GM21526 (cell line): ENCODE measurements around the gene SLC24A2.
"Not testable (repeated sequence)": the region's sequence is repeated elsewhere in the genome, so short reads cannot be mapped to it uniquely, and the experiment has no call there.

Experiments
- ATAC-seq: cut with Tn5 transposase; IDR thresholded peaks from one replicate; pipeline ENCODE4 v1.9.1; 2021; ENCODE audit warnings: moderate library complexity; ENCODE audit not compliant: unreplicated experiment, low FRiP score

Gene SLC24A2

DNA sequence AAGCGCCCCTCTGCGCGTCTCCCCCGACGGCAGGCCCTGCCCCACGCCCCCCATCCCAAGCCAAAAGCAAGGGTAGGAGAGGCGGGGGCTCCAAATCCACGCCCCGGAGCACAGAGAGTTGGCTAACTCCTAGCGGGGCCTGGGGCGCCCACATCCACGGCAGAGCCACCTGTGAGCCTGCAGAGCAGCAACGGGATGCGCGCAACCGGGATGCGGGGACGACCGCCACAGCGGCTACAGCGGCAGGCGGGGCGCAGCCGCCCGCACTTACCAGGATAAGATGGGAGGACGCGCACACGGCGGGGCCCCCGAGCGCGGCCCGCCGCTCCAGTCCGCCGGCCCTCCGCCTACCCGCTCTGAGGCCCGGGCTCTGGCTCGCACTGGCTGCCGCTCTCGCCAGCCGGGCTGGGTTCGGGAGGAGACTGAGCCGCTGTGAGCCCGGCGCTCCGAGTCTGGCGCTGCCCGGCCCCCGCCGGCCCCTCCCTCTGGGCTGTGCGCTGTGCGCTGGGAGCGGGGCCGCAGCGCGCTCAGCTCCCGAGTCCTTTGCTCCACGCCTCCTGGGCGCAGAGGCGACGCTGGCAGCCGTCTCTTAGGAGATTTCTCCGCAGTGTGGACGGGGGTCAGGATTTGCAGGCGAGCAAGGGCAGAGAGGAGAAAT, at the start of gene SLC24A2:
Gene SLC24A2 (minus strand): TSS at position 424 of the 658 bp plus-strand sequence.
- no peak for ATAC-seq

DNA sequence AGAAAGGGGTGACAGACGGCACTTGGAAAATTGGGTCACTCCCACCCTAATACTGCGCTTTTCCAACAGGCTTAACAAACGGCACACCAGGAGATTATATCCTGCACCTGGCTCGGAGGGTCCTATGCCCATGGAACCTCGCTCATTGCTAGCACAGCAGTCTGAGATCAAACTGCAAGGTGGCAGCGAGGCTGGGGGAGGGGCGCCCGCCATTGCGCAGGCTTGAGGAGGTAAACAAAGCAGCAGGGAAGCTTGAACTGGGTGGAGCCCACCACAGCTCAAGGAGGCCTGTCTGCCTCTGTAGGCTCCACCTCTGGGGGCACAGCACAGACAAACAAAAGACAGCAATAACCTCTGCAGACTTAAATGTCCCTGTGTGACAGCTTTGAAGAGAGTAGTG, 44.5 kb upstream of the SLC24A2 start:
- ATAC-seq = not testable (repeated sequence)

DNA sequence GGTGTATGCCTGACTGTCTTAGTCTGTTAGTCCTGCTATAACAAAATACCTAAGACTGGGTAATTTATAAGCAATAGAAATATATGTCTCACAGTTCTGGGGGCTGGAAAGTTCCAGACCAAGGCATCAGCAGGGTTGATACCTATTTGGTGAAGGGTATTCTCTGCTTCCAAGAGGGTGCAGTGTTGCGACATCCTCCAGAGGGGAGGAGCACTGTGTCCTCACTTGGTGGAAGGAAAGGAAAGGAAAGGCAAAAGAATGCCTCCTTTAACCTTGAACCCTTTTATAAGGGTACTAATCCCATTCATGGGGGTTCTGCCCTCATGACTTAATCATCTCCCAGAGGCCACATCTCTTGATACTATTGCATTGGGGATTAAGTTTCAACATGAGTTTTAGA, 42.0 kb upstream of the SLC24A2 start:
- ATAC-seq = no peak

DNA sequence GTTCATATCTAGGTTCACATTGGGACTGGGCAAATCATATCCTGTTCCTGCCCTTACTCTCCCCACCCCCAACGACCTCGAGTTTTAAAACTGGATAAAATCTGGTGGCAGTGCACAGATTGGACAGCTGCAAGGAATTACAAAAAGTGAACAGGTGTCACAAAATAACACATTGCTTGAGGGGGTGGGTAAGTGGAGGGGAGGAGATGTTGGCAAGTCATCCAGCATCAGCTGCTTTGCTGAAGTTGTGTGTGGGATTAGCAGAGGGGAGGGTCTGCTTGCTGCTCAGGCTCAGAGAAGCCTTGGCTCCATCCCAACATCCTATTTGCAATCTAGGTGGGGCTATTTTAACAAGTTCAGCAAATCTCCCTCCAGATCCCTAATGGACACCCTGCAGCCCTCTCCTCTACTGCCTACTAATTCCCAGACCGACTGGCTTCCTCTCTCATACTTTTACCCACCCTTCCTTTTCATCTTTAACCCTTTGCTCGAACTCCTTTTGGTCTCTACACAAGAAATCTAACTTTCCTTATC, 39.8 kb upstream of the SLC24A2 start:
- no peak for ATAC-seq

DNA sequence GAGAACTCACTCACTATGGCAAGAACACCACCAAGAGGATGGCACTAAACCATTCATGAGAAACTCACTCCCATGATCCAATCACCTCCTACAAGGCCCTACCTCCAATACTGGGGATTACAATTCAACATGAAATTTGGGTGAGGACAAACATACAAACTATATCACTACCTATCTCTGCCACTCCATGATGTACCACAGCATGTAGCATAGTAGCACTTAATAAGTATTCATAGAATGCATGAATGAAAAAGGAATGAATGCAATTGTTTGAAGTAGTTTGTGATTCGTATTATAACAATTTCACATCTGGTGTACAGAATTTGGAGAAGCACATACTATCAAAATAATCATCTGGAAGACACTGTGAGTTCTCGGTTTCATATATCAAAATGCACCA, 27.9 kb upstream of the SLC24A2 start:
- no peak for ATAC-seq

DNA sequence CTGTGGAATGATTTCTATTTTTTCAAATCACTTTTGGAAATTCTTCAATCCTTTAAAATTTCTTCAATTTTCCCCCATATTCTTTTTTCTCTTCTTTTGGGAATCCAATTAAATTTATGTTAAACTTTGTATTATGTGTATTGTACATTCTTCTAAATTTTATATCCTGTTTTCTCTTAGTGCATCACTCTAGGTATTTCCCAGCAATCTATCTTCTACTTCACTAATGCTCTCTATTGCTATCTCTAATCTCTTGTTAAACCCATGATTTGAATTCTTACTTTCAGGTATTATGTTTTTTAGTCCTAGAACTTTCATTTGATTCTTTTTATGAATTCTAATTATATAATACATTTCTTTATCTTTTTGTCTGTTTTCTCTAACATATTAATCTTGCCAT, 23.4 kb upstream of the SLC24A2 start:
- ATAC-seq = no peak

DNA sequence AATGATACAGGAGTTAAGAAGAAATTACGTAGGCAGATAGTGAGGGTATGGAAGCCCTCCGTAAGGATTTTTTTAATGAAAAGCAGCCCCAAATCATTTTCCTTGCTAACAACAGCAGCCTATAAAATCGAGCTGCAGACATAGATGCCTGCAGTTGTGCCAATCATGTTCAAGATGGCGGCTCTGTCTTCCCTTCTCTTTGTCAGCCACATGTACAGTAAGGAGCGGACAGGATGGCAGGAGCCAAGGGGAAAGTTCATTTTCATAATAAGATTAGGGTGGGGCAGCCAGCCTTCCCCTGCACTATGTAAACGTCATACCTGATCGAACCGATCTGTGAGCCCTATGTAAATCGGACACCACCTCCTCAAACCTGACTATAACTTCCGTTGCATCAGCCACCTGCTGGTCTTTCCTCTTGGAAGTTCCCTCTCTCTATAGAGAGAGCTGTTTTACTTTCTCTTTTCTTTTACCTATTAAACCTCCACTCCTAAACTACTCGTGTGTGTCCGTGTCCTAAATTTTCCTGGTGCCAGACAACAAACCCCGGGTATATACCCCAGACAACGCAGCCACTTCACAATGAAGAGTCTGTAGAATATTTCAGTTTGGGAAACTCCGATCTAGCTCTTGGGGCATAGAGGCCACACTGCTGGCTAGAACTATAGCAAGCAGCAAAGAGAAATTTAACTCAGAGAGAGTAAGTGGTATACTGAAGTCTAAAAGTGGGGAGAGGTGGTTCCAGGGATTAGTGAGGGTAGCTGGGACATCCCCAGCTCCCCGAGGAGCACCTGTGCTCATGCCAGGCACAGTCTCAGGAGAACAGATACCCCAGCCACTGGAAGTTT, 20.8 kb upstream of the SLC24A2 start:
- no peak for ATAC-seq

DNA sequence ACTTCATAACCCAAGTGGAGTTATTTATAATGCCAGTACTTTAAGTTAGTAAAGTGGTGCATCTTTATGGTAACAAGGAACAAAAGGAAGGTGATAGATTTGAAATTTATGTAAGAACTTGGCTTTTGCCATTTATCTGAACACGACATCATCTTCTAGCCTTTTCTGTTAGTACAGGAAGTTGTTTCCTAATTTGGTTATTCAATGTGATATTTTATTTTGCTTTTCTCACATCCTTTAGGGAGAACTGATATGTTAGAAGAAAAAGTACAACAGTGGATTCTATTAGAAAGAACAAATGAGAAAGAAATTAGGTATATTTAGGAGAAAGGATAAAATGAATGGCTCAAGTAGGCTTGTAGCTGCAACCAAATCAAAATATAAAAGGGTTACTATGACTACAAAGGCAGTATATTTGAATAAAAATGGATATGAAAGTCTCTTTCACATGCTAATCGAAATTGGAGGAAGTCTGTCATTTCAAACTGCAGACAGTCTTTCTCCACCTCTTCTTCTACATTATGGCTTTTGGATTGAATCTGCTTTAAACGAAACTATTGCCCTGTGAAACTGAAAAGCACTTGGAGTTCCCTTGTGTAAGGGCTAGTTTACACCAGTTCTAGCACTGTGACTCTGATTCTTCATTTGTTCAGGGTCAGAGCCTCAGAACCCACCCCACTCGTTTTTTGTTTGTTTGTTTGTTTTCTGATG, 18.5 kb upstream of the SLC24A2 start:
- ATAC-seq = no peak

DNA sequence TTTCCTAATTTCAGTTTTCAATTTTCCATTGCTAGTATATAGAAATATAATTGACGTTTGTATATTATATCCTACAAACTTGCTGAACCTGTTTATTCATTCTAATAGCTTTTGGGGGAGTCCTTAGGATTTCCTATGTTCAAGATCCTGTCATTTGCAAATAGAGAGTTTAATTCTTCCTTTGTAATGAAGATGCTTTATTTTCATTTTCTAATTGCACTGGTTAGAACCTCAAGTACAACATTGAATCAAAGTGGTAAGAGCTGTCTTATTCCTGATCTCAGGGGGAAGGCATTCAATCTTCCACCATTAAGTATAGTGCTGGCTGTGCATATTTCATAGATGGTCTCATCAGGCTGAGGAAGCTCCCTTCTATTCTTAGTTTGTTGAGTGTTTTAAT, 15.6 kb upstream of the SLC24A2 start:
- ATAC-seq = no peak

DNA sequence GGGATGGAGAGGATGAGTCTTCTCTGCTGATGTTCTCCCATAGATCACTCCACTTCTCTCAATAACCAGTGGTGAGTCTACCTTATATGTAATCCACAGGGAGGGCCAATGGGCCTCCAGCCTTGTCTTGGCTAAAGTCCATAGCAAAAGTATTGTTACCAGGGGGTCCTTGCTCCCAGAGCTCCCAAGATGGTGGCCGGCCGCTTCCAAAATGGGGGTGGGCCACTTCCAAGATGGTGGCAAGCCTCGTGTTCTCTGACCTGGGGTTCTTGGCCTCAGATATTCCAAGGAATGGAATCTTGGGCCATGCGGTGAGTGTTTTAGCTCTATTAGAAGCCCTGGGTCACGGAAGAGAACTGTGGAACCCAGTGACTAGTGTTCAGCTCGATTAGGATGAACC, 12.0 kb upstream of the SLC24A2 start:
- no peak for ATAC-seq

DNA sequence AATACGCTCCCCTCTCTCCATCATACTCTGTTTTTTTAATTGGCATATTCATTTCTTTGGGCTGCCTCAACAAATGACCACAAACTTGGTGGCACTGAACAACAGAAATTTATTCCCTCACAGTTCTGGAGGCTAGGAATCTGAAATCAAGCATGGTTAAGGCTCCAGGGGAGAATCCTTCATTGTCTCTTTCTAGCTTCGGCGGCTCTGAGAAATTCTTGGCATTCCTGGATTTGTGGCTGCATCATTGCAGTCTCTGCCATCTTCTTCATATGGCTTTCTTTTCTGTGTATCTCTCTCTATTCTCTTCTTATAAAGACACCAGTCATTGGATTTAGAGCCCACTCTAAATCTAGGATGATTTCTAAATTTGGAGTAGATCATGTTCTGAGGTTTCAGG, 10.9 kb upstream of the SLC24A2 start:
- ATAC-seq = no peak

DNA sequence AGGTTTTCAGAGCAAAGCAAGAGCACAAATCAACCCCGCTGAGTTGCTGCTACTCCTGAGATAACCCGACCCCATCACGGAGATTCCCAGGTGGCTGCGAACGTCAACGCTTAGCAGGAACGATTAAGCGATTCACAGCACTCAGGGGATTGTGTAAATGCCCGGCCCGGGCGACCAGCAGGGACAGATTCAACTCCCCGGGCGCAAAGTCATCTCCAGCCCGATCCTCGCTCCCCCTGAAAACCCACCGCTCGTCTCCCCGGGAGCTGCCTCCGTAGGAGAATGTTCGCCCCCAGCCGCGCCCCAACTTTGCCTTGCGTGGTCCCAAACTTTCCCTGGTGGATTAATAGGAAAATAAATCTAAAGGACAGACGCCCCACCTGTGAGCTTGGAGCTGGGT, 685 bp downstream of the SLC24A2 start:
- ATAC-seq = no peak

DNA sequence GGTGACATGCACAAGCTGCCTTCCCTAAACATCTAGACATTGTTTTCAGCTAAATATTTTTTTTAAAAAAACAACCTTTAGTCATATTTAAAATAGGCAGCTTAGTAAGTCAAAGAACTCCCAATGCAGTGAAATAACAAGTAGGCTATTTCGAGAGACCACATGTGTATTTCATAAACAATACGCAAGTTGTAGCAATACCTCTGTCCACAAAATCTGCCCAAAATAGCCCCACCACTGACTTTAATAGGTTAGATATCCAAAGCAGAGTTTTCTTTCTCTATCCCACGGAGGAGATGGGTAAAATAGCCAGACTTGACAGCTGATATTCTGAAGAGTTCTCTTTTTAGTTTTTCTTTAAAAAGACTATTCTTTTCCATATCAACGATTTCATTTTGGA, 1.2 kb downstream of the SLC24A2 start:
- ATAC-seq = no peak

DNA sequence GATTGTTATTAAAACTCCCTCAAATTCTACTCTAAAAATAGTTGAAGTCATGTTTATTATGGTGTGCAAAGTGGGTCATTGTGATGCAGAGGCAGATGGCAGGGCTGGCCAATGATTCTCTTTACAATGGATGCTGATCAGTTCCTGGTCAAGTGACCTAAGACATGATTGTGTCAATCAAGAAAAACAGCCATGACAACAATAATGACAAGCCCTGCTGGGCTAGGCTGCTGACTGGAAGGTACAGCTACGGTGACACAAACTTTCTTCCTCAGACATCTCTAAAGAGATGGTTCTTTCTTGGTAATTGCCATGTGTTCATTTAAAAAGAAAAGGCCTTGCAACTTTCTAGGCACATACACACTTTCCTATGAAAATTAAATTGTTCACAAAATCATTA, 3.6 kb downstream of the SLC24A2 start:
- no peak for ATAC-seq

DNA sequence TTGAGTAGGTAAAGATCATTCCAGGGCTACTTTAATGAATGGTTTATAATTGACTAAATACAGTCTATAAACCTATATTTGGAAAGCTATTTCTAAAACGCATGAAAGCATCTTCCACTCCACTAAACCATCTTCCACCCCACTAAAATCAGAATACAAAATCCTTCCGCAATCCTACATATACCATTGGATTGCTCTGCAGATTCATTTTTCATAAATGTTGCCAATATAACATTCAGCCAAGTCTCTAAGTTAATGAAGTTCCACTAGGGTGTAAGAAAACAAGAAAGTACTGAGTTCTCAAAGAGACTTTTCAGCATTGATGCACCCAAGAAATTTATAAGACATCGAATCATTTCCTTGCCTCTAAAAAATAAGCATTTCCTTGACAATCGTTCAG, 4.7 kb downstream of the SLC24A2 start:
- no peak for ATAC-seq

DNA sequence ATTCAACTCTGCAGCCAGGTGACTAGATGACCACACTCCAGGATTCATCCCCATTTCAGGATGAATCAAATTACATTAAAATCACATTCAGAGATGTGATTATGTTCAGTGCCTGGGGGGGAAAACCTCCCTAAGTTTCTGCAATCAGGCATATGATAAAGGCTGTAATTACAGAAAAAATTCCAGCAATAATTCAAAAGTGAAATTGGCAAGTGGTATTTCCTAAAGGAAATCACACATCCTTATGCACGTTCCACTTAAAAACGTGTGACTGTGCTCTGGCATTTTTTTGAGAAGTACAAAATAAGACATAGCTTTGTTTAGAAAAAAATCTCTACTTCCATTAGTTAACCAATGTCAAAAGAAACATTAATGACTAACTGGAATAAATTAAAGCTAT, 5.3 kb downstream of the SLC24A2 start:
- ATAC-seq = no peak

DNA sequence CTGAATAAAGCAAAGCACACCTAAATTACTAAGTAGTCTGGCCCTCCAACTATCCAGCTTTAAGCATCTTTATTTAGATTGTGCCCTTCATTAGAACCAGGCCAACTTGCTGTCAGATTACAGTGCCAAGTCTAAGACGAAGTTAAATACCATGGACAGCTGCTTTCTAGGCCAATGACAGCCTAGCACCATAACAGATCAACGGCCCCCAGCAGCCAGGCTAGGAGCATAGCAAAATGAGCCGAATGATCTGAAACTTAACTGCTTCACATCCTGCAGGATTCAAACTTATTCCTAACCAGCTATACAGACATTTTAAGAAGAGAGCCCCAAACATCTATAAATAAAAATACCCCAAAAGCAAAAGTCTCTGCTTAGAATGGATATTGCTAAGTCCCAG, 6.8 kb downstream of the SLC24A2 start:
- ATAC-seq = no peak

DNA sequence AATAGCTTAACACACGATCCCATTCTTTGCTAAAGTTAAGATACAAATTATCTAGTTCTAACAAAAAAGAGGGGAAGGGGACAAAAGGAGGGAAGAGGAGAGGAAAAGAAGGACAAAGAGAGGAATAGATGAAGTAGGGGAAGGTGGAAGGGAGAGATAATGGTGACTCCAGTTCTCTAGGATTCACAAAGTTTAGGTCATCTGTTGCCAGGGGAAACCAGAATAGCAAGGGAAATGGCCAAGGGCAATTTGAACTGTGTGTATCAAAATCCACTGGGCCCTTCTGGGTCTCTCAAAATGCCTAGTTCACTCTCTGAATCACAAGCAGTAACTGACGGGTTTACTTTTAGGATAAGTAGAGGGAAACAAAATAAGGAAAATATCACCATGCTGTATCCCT, 7.6 kb downstream of the SLC24A2 start:
- ATAC-seq = no peak

DNA sequence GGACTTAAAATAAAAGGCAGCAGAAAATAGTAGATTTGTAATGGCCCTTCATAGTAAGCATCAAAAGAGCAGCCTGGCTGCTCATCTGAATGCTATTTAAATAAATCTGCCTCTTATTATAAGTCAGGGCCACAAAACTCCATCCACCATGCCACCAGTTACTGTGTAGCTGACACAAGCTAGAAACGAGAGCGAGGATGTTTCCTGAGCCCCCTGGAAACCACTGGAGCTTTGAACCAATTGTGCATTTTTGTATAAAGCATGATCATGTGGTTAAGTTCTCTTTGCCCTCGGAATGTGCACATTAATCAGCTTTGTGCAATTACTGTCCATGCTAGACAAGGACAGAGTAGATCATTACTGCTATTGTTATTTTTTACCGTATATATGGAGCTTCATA, 17.4 kb downstream of the SLC24A2 start:
- no peak for ATAC-seq

DNA sequence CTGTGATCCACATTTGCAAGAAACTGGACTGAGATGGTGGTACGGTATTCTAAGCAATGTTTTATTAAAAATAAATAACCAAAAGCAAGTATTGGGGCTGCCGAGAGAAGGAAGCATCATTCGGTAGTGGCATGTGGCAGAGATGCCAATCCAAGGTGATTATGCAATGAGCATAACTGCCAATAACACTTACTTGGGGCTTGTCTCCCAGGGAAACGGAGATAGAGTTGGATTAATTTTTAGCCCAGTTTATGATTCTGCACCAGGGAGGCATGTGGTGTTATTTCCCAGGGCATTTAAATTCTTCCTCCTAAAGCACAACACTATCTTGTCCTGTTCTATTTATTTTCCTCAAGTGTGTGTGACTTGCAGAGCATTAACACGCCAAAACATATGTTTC, 17.9 kb downstream of the SLC24A2 start:
- ATAC-seq = no peak

DNA sequence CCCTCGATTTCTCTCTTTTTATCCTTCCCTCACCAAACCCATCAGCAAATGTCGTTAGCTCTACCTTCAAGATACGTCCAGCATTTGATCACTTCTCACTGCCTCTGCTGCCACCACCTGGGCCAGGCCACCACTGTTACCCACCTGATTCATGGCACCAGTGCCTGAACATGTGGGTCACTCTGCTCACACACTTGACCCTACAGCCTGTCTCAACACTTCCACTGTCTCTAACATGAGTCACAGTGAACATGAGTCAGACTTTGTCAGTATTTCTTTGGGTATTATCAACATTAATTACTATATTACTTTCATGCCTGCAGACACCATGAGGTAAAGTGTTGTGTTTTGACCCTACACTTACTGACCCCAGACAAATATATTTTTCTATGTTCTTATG, 19.6 kb downstream of the SLC24A2 start:
- no peak for ATAC-seq
